RWPE1 (cell line): ENCODE measurements around the gene TRDN.

Experiments
- CTCF ChIA-PET: fragments of 350-600 bp; sonication (Branson Sonifier 250); formaldehyde crosslinking; extraction: SDS; loops from one replicate; lab custom pipeline; 2021; lab: Yijun Ruan, JAX
- POLR2A ChIA-PET: fragments of 400-600 bp; formaldehyde crosslinking; extraction: SDS; loops from one replicate; lab custom pipeline; 2020; ENCODE audit warnings: antibody characterized with exemption; ENCODE audit not compliant: low non-redundant PET; lab: Yijun Ruan, JAX
- DNase-seq: peaks from one replicate; pipeline ENCODE4 v3.0.0; 2012; ENCODE audit warnings: low spot score
- H3K27ac ChIP-seq: fragments of 450-650 bp; 2 replicates; pipeline ENCODE4 v1.5.1; 2017
- TF ChIP-seq, protein P1 (sequence below): fragments of 450-650 bp; conservative IDR thresholded peaks from 2 replicates; pipeline ENCODE4 v1.5.1; 2017; ENCODE audit warnings: low read depth, mild to moderate bottlenecking

Gene TRDN

DNA sequence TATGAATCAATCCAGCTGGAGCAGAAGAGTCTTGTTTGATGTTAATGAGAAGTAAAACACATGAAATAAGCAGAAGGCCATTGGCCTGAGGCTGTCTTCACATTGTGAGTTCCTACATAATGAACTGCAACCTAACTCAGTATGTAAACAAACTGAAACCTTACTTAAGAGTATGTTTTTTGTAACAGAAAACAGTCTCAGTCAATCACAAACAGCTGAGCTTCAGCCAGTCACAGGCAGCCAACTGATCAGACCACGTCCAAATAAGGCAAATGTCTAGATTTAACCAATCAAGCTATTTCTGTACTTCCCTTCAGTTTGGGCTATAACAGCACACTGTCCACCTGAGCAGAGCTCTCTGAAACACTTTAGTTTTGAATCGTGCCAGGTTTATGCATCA, 234.7 kb downstream of the TRDN start:
- CTCF ChIA-PET: interaction anchor here (0.7 to 1.2 kb wide), 3 partner anchors 86 to 1020 kb away, joined by 3 to 7 read pairs (median 6); no protein-coding TSS in a partner anchor
- POLR2A ChIA-PET: interaction anchor here (0.7 kb wide), 1 partner anchor 13 kb away, joined by 4 read pairs; no protein-coding TSS in a partner anchor
- no peak overlapping the region for H3K27ac ChIP-seq
- TF ChIP-seq, protein P1, sequence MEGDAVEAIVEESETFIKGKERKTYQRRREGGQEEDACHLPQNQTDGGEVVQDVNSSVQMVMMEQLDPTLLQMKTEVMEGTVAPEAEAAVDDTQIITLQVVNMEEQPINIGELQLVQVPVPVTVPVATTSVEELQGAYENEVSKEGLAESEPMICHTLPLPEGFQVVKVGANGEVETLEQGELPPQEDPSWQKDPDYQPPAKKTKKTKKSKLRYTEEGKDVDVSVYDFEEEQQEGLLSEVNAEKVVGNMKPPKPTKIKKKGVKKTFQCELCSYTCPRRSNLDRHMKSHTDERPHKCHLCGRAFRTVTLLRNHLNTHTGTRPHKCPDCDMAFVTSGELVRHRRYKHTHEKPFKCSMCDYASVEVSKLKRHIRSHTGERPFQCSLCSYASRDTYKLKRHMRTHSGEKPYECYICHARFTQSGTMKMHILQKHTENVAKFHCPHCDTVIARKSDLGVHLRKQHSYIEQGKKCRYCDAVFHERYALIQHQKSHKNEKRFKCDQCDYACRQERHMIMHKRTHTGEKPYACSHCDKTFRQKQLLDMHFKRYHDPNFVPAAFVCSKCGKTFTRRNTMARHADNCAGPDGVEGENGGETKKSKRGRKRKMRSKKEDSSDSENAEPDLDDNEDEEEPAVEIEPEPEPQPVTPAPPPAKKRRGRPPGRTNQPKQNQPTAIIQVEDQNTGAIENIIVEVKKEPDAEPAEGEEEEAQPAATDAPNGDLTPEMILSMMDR: no peak
- no peak for DNase-seq

DNA sequence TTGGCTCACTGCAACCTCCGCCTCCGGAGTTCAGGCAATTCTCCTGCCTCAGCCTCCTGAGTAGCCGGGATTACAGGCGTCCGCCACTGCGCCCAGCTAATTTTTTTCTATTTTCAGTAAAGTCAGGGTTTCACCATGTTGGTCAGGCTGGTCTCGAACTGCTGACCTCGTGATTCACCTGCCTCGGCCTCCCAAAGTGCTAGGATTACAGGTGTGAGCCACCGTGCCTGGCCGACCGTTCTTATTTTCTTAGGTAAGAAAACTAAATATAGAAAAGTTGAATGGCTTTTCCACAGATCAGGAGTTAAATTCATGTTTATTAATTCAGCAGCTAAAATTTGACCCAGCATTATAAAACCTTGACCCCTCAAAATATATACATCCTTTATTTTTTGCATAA, 238.7 kb downstream of the TRDN start:
- no peak for DNase-seq
- ChIA-PET POLR2A (no interaction called here), CTCF (no interaction called here)
- no peak overlapping the region for H3K27ac ChIP-seq
- TF ChIP-seq, protein P1: no peak

DNA sequence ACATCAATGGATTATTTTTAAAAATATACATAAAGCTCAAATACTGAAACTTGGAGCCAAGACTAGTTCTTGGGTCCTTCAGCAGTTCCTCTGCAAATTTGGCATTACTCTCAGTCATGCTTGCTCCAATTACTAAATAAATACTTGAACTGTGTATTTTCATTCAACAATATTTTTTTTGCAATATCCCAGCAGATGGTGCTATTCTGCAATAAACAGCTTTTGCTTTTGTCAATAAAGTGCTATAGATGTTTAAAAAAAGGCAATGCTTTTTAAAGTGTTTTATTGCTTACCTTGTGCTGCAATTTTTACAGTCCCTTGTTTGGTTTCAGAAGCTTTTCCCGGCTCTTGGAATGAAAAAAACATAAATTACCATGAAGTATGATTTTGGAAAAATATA, 243.4 kb downstream of the TRDN start:
- TF ChIP-seq, protein P1: peak; percentile 32; the same call in 1 of the 2 replicates

DNA sequence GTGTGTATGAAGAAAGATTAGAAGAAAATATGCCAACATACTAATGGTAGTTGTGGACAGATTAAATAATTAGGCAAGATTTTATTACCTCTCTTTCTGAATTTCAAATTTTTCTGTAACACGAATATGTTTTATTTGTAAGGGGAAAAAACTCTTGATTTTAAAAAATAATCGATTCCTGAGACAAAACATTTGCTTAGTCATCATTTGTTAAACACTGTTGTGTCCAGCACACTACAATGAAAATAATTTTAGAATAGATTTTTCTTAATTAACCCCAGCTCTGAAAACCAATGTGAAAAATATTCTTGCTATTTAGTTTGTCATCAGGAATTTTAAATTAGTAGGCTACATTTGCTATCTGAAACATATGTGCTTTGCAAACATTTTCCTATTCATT, 253.0 kb downstream of the TRDN start:
- TF ChIP-seq, protein P1: no peak
- no peak overlapping the region for H3K27ac ChIP-seq
- no peak for DNase-seq
- ChIA-PET POLR2A (no interaction called here), CTCF (no interaction called here)

More for the DNA sequence above, 243.4 kb downstream of the TRDN start:
- POLR2A ChIA-PET: no interaction called here
- H3K27ac ChIP-seq: no peak overlapping the region
- DNase-seq: no peak
- CTCF ChIA-PET: interaction anchor here (0.5 to 1.6 kb wide), 6 partner anchors 46 to 674 kb away, joined by 3 to 6 read pairs (median 4); no protein-coding TSS in a partner anchor

DNA sequence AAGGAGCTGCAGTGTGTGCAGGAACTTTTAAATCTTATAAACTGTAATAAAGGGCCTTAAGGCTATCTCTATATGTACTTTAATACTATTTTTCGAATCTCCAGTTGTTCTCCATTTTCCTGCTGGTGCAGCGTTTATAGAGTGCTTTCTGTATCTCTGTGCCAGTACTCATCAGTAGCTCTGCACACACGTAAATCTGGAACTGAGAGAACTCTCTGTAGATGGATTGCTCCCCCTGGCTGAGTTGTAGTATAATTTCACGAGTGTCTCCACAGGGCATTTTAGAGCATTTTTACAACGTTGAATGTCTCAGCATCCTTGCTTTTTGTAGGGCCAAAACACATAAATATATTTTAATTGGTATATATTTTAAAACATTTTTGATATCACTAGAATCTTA, 256.5 kb downstream of the TRDN start:
- ChIA-PET POLR2A (no interaction called here), CTCF (interaction anchor here (0.5 to 2.5 kb wide), 7 partner anchors 10 to 1662 kb away, joined by 3 to 17 read pairs (median 4); no protein-coding TSS in a partner anchor)
- DNase-seq: no peak
- H3K27ac ChIP-seq: no peak overlapping the region
- TF ChIP-seq, protein P1: no peak

DNA sequence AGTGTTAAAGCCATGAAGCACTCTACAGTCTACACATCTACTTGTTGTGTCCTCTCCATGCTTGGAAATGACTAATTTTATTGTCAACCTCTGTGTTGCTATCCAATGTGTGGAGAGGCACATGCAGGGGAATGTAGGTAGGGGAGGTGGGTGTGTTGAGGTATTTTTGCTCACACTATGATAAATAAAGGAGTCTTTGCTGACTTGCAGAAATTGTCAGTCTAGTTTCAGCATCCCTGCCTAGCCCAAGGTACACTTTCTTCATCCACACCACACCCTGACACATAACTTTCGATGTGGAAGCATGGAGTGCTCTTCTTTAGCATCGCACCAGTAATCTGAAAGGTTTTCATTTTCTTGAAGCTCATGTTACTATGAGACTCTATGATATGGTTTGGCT, 264.0 kb downstream of the TRDN start:
- TF ChIP-seq, protein P1: no peak
- POLR2A ChIA-PET: no interaction called here

More for the DNA sequence above, 264.0 kb downstream of the TRDN start:
- DNase-seq: no peak
- CTCF ChIA-PET: no interaction called here
- H3K27ac ChIP-seq: no peak overlapping the region
